Peyer's patch (tissue), 4 donors: ENCODE measurements around the gene RXRA.

ENCODE experiments used
- CTCF ChIP-seq, 6 experiments: fragments of 450-650 bp in 4 of 6; fragments of 200-600 bp in 2 of 6; sonication (generic) in 1 of 6; IDR thresholded peaks; one replicate each; pipeline ENCODE4 v1.5.1; 2017 to 2019; ENCODE audit warnings: antibody characterized with exemption in 6 of 6, mild to moderate bottlenecking in 3 of 6, moderate library complexity in 1 of 6
- POLR2A ChIP-seq, 2 donors: fragments of 450-650 bp; IDR thresholded peaks; one replicate each; pipeline ENCODE4 v1.5.1; 2017; ENCODE audit warnings: antibody characterized with exemption in 2 of 2, mild to moderate bottlenecking in 2 of 2, moderate library complexity in 2 of 2

DNA sequence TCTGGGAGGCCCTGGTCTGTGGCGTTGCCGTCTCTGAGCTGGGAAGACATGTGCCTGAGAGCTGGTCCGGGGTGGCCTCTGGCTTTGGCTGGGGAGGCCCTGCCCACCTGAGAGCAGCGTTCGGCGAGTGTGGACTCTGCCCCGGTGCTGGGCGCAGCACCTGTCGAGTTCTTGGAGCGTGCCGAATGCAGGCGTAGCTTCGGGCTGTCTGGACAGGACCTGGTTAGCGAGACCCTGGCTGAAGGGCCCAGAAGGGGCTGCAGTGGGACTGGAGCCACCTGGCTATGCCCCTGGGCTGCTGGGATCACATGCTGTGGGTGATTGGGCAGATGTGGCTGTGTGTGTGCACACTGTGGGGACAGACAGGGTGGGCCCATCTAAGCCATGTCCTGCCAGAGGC lies 56.5 kb downstream of the RXRA start:
- peak in 1 of 6 experiments; percentile 1 for TF ChIP-seq CTCF (IDR thresholded peaks at IDR 0.05)
- peak in 1 of 2 donors; percentile 39 for TF ChIP-seq POLR2A (IDR thresholded peaks at IDR 0.05)
